HCT116 (cell line): ENCODE data around the gene CREBRF.

ENCODE experiments used
- CTCF ChIP-seq, 3 experiments: fragments of 200-600 bp in 1 of 3; sonication (generic) in 1 of 3; IDR thresholded peaks in 2 of 3; conservative IDR thresholded peaks in 1 of 3; 2 replicates each; pipeline ENCODE4 v1.5.1; 2012 to 2017; ENCODE audit warnings: low read depth in 2 of 3, low read length in 2 of 3, antibody characterized with exemption in 1 of 3, borderline replicate concordance in 1 of 3, control low read depth in 1 of 3, mild to moderate bottlenecking in 1 of 3, mixed read lengths in 1 of 3, mixed run types in 1 of 3, moderate library complexity in 1 of 3; ENCODE audit not compliant: insufficient read depth in 1 of 3
- EZH2phosphoT487 ChIP-seq: fragments of 200-600 bp; IDR thresholded peaks from 2 replicates; pipeline ENCODE4 v1.6.1; 2018; ENCODE audit warnings: antibody characterized with exemption, borderline replicate concordance
- MAX ChIP-seq: IDR thresholded peaks from 2 replicates; pipeline ENCODE4 v1.6.1; 2012
- POLR2A ChIP-seq: IDR thresholded peaks from 2 replicates; pipeline ENCODE4 v1.7.0; 2011; ENCODE audit warnings: borderline replicate concordance; ENCODE audit not compliant: insufficient read depth, insufficient read length; ENCODE audit errors: extremely low read depth
- POLR2AphosphoS5 ChIP-seq: IDR thresholded peaks from 2 replicates; pipeline ENCODE4 v1.6.1; 2011; ENCODE audit warnings: mild to moderate bottlenecking, low read depth, low read length, moderate library complexity
- SP1 ChIP-seq: IDR thresholded peaks from 2 replicates; pipeline ENCODE4 v1.6.1; 2012; ENCODE audit warnings: low read depth
- SRF ChIP-seq: IDR thresholded peaks from 2 replicates; pipeline ENCODE4 v1.6.1; 2012; ENCODE audit warnings: low read depth
- YY1 ChIP-seq: IDR thresholded peaks from 2 replicates; pipeline ENCODE4 v1.6.1; 2011; ENCODE audit warnings: low read length, low read depth, moderate library complexity, mild to moderate bottlenecking; ENCODE audit not compliant: insufficient replicate concordance; ENCODE audit errors: extremely low read depth
- ZFX ChIP-seq: fragments of 450-650 bp; IDR thresholded peaks from 2 replicates; pipeline ENCODE4 v1.6.1; 2017

- TF ChIP-seq ZFX (no peak), EZH2phosphoT487 (no peak), YY1 (no peak), CTCF (IDR thresholded peaks at IDR 0.05 in 2 of 3, conservative IDR thresholded peaks at IDR 0.05 in 1 of 3; ENCODE audit: borderline replicate concordance in 1 of 3, insufficient read depth in 1 of 3, low read depth in 2 of 3, low read length in 2 of 3) (no peak), POLR2A (no peak), POLR2AphosphoS5 (no peak), MAX (no peak), SRF (no peak), SP1 (no peak)
Observed at GRCh38 chr5:173091981-173092380, 35.8 kb downstream of the CREBRF start.
